ENCODE results near the gene ABCG4. TPM values are rescaled to one million over a fixed set of nuclear protein-coding genes. Genes with fewer than 3 reads are reported as not detected.

Gene ABCG4
- total RNA-seq, 1 donor from 2014 or later: 0.13 TPM

DNA sequence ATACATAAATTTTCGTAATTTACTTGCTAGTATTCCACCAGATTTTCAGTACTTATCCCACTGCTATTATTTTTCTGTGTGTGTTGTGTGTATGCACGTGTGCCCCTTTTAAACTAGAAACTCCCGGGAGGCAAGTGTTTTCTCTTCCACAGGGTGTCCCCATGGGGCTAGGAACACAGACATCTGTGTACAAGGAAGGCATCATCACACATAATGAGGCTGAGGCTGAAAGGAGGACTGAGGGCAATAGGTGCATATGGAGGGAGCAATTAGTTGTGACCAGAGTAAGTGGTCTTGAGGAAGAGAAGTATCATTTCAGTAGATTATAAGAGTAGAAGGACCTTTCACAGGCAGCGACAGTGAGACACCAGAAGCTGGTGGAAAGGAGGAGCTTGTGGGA is 45.1 kb upstream of the ABCG4 start:
- TF ChIP-seq CTCF (IDR thresholded peaks at IDR 0.05; ENCODE audit: insufficient read depth, low read length, poor library complexity, severe bottlenecking): no peak
- Histone ChIP-seq H3K27me3 (ENCODE audit: control insufficient read depth, insufficient read depth, low read length) (no peaks in the 10 kb centered on the region), H3K4me3 (ENCODE audit: low read depth, low read length) (no peak overlapping the region), H3K36me3 (ENCODE audit: control insufficient read depth, insufficient read depth, low read length) (no peaks in the 10 kb centered on the region)
- no peak for DNase-seq (ENCODE audit: low read depth)

GRCh38 chr11:119106564-119107537 is 42.0 kb upstream of the ABCG4 start, which contains the start of gene C2CD2L:
Gene C2CD2L, plus strand, starts transcription at chr11:119107344. Its CDS starts 398 bp downstream, at chr11:119107742.
- Histone ChIP-seq H3K36me3 (ENCODE audit: control insufficient read depth, insufficient read depth, low read length) (no peaks in the 10 kb centered on the region), H3K27me3 (ENCODE audit: control insufficient read depth, insufficient read depth, low read length) (no peaks in the 10 kb centered on the region), H3K4me3 (ENCODE audit: low read depth, low read length) (peak within 1 kb of the TSS; percentile 91)
- TF ChIP-seq CTCF (IDR thresholded peaks at IDR 0.05; ENCODE audit: insufficient read depth, low read length, poor library complexity, severe bottlenecking): no peak
- peak; percentile 54 for DNase-seq (ENCODE audit: low read depth)

- TF ChIP-seq CTCF (IDR thresholded peaks at IDR 0.05; ENCODE audit: insufficient read depth, low read length, poor library complexity, severe bottlenecking): no peak
- no peak for DNase-seq (ENCODE audit: low read depth)
- peak overlapping the region; percentile 91 for H3K4me3 ChIP-seq (ENCODE audit: low read depth, low read length)
- no peaks in the 10 kb centered on the region for H3K36me3 ChIP-seq (ENCODE audit: control insufficient read depth, insufficient read depth, low read length)
- H3K27me3 ChIP-seq (ENCODE audit: control insufficient read depth, insufficient read depth, low read length): no peaks in the 10 kb centered on the region
These were observed 41.2 kb upstream of the ABCG4 start for GRCh38 chr11:119107538-119108145.

GRCh38 chr11:119108146-119108856 is 40.6 kb upstream of the ABCG4 start:
- Histone ChIP-seq H3K4me3 (ENCODE audit: low read depth, low read length) (peak overlapping the region; percentile 91), H3K36me3 (ENCODE audit: control insufficient read depth, insufficient read depth, low read length) (no peaks in the 10 kb centered on the region), H3K27me3 (ENCODE audit: control insufficient read depth, insufficient read depth, low read length) (no peaks in the 10 kb centered on the region)
- no peak for DNase-seq (ENCODE audit: low read depth)
- TF ChIP-seq CTCF (IDR thresholded peaks at IDR 0.05; ENCODE audit: insufficient read depth, low read length, poor library complexity, severe bottlenecking): no peak

DNA sequence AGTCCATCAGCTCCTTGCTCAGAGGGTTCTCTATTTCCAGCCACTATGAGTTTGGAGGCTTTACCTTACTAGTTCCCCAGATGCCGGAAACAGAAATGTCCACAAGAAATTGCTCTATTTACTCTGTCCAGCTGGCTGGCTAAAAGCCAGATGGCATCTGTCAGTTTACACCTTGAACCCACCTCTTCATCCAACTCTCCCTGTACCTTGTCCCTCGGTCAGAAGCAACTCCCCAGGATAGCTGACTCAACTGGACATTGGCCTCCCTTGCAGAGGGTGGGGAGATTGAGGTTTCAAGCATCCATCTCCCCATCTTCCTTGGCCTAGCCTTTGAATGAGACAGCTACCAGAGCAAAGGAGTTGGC is 40.0 kb upstream of the ABCG4 start:
- no peaks in the 10 kb centered on the region for H3K36me3 ChIP-seq (ENCODE audit: control insufficient read depth, insufficient read depth, low read length)
- no peak for DNase-seq (ENCODE audit: low read depth)
- no peaks in the 10 kb centered on the region for H3K27me3 ChIP-seq (ENCODE audit: control insufficient read depth, insufficient read depth, low read length)
- H3K4me3 ChIP-seq (ENCODE audit: low read depth, low read length): no peak overlapping the region
- TF ChIP-seq CTCF (IDR thresholded peaks at IDR 0.05; ENCODE audit: insufficient read depth, low read length, poor library complexity, severe bottlenecking): no peak

All from kidney epithelial cell (primary cell).